GM10248 (cell line): ENCODE measurements around the gene OR10C1.

Experiments
- CTCF ChIA-PET: fragments of 300-600 bp; sonication (Branson Sonifier 250); formaldehyde crosslinking; extraction: SDS; loops from one replicate; lab custom pipeline; 2021; ENCODE audit warnings: antibody characterized with exemption; lab: Yijun Ruan, JAX
- POLR2A ChIA-PET: fragments of 350-650 bp; sonication (Branson Sonifier 250); formaldehyde crosslinking; extraction: SDS; loops from one replicate; lab custom pipeline; 2020; ENCODE audit warnings: antibody characterized with exemption; lab: Yijun Ruan, JAX
- DNase-seq: peaks from one replicate; pipeline ENCODE4 v3.0.0; 2012; ENCODE audit errors: extremely low spot score
- TF ChIP-seq, protein P1 (sequence below): IDR thresholded peaks from 2 replicates; pipeline ENCODE4 v1.5.1; 2012; ENCODE audit warnings: mild to moderate bottlenecking, low read depth; ENCODE audit errors: extremely low read depth, missing control alignments, control extremely low read depth

OR10C1 gene

DNA sequence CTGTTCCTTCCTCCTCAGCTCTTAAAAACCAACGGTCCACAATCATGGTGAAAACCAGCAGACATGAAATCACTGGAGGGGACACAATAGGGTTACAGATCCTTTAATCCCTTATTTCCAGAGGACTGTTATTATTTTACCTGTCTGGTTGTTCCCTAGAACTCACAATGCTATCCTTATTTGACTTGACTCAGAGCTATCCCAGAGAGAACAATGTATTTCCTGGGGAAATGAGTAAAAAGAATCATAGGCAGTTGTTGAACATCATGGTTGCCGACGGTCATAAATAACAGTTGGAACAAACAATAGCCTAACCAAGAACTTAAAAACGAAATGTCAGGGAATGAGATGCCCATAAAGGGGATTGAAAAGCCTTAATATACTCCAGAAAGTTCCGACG lies 27.1 kb downstream of the OR10C1 start:
- DNase-seq, result no peak
- TF ChIP-seq, protein P1, sequence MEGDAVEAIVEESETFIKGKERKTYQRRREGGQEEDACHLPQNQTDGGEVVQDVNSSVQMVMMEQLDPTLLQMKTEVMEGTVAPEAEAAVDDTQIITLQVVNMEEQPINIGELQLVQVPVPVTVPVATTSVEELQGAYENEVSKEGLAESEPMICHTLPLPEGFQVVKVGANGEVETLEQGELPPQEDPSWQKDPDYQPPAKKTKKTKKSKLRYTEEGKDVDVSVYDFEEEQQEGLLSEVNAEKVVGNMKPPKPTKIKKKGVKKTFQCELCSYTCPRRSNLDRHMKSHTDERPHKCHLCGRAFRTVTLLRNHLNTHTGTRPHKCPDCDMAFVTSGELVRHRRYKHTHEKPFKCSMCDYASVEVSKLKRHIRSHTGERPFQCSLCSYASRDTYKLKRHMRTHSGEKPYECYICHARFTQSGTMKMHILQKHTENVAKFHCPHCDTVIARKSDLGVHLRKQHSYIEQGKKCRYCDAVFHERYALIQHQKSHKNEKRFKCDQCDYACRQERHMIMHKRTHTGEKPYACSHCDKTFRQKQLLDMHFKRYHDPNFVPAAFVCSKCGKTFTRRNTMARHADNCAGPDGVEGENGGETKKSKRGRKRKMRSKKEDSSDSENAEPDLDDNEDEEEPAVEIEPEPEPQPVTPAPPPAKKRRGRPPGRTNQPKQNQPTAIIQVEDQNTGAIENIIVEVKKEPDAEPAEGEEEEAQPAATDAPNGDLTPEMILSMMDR, result no peak
- ChIA-PET CTCF (interaction anchor here (1.7 kb wide), 1 partner anchor 11 kb away, joined by 5 read pairs; no protein-coding TSS in a partner anchor), POLR2A (no interaction called here)

DNA sequence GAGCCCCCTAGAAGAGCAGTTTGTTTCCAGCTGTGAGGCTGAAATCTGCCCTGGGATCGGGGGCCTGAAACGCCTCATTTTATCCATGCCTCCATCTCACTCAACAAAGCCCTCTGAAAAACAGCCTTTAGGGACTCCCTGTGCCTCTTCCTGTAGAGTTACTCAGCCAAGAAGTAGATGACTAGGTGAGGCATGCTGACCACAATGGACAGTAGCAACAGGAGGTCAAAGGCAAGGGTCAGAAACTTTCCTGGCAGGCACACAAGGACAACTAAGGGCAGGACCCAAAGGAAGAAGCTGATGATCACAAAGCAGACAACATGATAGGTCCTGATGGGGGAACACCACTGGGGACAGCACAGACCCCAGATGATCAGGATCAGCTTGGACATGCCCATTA lies 35.9 kb downstream of the OR10C1 start:
- TF ChIP-seq, protein P1, result no peak
- POLR2A ChIA-PET, result no interaction called here
- no peak for DNase-seq
- CTCF ChIA-PET, result no interaction called here

DNA sequence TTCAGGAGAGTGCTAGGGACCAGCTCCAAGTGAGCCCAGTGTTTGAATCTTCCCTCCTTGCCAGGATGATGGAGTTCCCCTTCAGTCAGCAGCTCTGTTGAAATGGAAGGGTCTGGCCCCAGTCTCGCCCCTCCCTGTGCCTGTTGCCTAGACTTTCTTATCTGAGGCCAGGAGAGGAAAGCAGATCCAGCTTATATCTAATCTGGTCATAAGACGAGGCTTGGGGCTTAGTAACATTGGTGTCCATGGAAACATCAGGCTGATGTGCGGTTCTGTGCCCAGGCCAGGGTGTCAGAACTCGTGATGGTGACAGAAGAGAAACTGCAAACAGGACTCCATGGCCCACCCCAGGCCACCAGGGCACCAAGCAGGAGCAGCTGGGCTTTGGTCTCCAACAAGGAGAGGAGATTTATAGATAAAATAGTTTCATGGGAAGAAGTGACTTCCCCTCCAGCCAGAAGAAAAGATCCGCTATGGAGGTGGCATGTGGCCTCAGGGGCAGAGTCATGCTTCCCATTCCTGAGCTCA lies 38.9 kb downstream of the OR10C1 start:
- no peak for DNase-seq
- TF ChIP-seq, protein P1, result no peak
- POLR2A ChIA-PET, result no interaction called here
- CTCF ChIA-PET, result interaction anchor here (1.1 to 2.6 kb wide), 3 partner anchors 11 to 13 kb away, joined by 3 to 6 read pairs (median 5); no protein-coding TSS in a partner anchor

DNA sequence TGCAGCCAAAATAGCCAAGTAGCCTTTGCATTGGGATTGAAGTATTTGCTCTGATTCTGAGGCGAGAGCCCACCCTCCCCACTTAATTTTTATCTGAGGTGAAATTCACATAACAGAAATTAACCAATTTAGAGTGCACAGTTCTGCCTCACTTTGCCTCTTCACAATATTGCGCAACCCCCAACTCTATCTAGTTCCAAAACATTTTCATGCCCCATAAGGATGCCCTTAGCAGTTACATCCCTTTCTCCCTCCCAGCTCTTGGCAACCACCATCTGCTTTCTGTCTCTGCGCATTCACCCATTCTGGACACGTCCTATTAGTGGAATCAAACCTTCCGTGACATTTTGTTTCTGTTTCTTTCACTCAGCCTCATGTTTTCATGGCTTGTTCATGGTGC lies 39.6 kb downstream of the OR10C1 start:
- TF ChIP-seq, protein P1, result no peak
- no peak for DNase-seq
- ChIA-PET CTCF (interaction anchor here (2.6 kb wide), 1 partner anchor 12 kb away, joined by 6 read pairs; no protein-coding TSS in a partner anchor), POLR2A (no interaction called here)

- ChIA-PET CTCF (no interaction called here), POLR2A (no interaction called here)
- no peak for DNase-seq
- TF ChIP-seq, protein P1, result no peak
Measured at GRCh38 chr6:29479560-29479959, 40.5 kb downstream of the OR10C1 start.

DNA sequence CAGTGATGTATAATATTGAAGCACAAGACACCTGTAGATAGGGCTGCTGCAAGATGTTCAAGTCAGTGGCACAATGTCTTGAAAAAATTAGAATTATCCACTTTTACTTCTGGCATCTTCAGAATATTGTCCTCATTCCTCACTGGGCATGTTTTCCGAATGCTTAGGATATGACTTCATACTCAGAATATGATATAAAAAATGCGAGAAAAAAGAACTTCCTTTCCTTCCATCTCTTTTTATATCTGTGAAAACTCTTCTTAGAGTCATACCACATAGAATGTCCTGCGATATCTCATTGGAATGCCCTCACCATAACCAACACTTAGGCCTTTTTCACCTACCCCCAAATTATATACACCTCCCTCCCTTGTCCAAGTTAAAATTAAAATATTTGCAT lies 44.1 kb downstream of the OR10C1 start:
- TF ChIP-seq, protein P1, result no peak
- DNase-seq, result no peak
- ChIA-PET POLR2A (no interaction called here), CTCF (no interaction called here)
